Karpas-422 (cell line): ENCODE measurements around the gene PSAPL1. TPM values are rescaled to one million over a fixed set of nuclear protein-coding genes. Genes with fewer than 3 reads are reported as not detected.

ENCODE experiments used
- DNase-seq: peaks from one replicate; pipeline ENCODE4 v3.0.0-alpha.2; 2015
- H2AFZ ChIP-seq: fragments of 200-600 bp; sonication (generic); 2 replicates; pipeline ENCODE4 v1.6.1; 2014; ENCODE audit warnings: antibody characterized with exemption, low read length, mixed read lengths
- H3K27ac ChIP-seq: fragments of 200-600 bp; sonication (generic); 2 replicates; pipeline ENCODE4 v1.5.1; 2014; ENCODE audit warnings: mild to moderate bottlenecking, low read length, moderate library complexity
- H3K27me3 ChIP-seq: fragments of 200-600 bp; sonication (generic); 2 replicates; pipeline ENCODE4 v1.6.1; 2014; ENCODE audit warnings: low read length, mixed read lengths
- H3K36me3 ChIP-seq: fragments of 200-600 bp; sonication (generic); 2 replicates; pipeline ENCODE4 v1.6.1; 2014; ENCODE audit warnings: low read length, mixed read lengths; ENCODE audit not compliant: insufficient read depth
- H3K4me1 ChIP-seq: fragments of 200-600 bp; sonication (generic); 2 replicates; pipeline ENCODE4 v1.6.1; 2014; ENCODE audit warnings: mild to moderate bottlenecking, low read length, mixed read lengths
- H3K4me2 ChIP-seq: fragments of 200-600 bp; sonication (generic); 2 replicates; pipeline ENCODE4 v1.6.1; 2014; ENCODE audit warnings: low read length, low read depth, mild to moderate bottlenecking; ENCODE audit not compliant: poor library complexity, severe bottlenecking
- H3K4me3 ChIP-seq: fragments of 200-600 bp; sonication (generic); 2 replicates; pipeline ENCODE4 v1.5.1; 2014; ENCODE audit warnings: mild to moderate bottlenecking, antibody characterized with exemption, low read length, mixed read lengths
- H3K79me2 ChIP-seq: fragments of 200-600 bp; sonication (generic); 2 replicates; pipeline ENCODE4 v1.6.1; 2014; ENCODE audit warnings: mild to moderate bottlenecking, low read length, mixed read lengths
- H3K9ac ChIP-seq: fragments of 200-600 bp; sonication (generic); 2 replicates; pipeline ENCODE4 v1.6.0; 2014; ENCODE audit warnings: low read length
- H3K9me2 ChIP-seq: fragments of 200-600 bp; sonication (generic), shearing (Covaris generic); replicated peaks from 2 replicates; pipeline ENCODE4 v1.6.0; 2014; ENCODE audit warnings: mild to moderate bottlenecking, low read length, moderate library complexity; ENCODE audit not compliant: insufficient read depth
- H3K9me3 ChIP-seq: fragments of 300-700, 200-600 bp; sonication (generic); 2 replicates; pipeline ENCODE4 v1.6.1; 2014; ENCODE audit warnings: low read length, mixed read lengths
- H4K20me1 ChIP-seq: fragments of 200-600 bp; sonication (generic); 2 replicates; pipeline ENCODE4 v1.6.1; 2014; ENCODE audit warnings: mild to moderate bottlenecking, antibody characterized with exemption, low read length, low read depth; ENCODE audit not compliant: insufficient read depth
- total RNA-seq: library from RNA; depleted of rRNA; stranded (reverse); fragments of >200 nt; shearing (Covaris generic); gene quantifications from 2 replicates; pipeline ENCODE4 v1.2.3, GENCODE V29; 2014; ENCODE audit warnings: low replicate concordance

Gene PSAPL1
- total RNA-seq, 1 experiment from 2014 or later, result not detected

DNA sequence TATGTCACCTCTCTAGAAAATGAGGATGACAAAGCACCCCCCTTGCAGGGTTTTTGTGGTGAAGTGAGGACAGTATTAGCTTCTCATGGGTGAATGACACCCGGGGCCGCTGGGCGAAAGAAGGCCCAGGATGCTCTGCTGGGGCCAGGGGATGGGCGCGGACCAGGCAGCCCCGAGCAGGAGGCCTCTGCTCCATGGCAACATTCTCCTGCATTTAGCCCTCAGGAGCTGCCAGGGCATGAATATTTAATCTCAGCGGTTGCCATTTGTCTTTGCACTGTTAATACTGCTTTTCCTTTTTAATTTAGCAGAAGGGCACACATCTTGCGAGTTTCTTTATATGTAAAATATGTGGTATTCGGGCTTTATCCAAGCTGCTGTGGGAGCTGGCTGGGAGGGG is 30.3 kb upstream of the PSAPL1 start:
- no peak overlapping the region for H3K4me3 ChIP-seq
- no peak overlapping the region for H2AFZ ChIP-seq
- no peaks in the 10 kb centered on the region for H3K9me2 ChIP-seq
- no peaks in the 10 kb centered on the region for H3K36me3 ChIP-seq
- no peak overlapping the region for H3K27ac ChIP-seq
- no peaks in the 10 kb centered on the region for H3K4me1 ChIP-seq
- H3K79me2 ChIP-seq, result no peaks in the 10 kb centered on the region
- H3K4me2 ChIP-seq, result no peak overlapping the region
- no peaks in the 10 kb centered on the region for H4K20me1 ChIP-seq
- H3K27me3 ChIP-seq, result no peaks in the 10 kb centered on the region
- H3K9me3 ChIP-seq, result no peaks in the 10 kb centered on the region
- no peak for DNase-seq
- no peak overlapping the region for H3K9ac ChIP-seq

DNA sequence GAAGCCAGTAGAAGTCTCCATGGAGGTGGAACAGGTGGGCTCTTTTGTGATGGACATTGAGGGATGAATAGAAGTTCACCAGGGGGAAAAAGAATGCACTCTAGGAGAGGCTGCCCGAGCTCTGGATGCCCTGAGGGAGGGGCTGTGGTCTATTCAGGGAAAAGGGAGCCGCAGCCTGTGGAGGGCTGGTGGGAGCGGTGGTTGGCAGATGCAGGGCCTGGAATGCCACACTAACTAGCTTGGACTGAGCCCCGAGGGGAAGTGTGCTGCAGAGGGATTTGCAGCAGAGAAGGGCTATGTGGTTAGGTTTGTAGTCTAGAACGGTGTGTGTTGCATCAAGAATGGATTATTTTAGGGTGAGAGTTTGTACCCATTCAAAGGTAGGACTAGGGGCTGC is 29.5 kb upstream of the PSAPL1 start:
- no peaks in the 10 kb centered on the region for H3K4me1 ChIP-seq
- no peaks in the 10 kb centered on the region for H3K27me3 ChIP-seq
- no peak for DNase-seq
- H3K9me2 ChIP-seq, result no peaks in the 10 kb centered on the region
- H3K9ac ChIP-seq, result no peak overlapping the region
- no peak overlapping the region for H3K27ac ChIP-seq
- H3K4me3 ChIP-seq, result no peak overlapping the region
- H3K4me2 ChIP-seq, result no peak overlapping the region
- no peaks in the 10 kb centered on the region for H3K36me3 ChIP-seq
- H4K20me1 ChIP-seq, result no peaks in the 10 kb centered on the region
- H2AFZ ChIP-seq, result no peak overlapping the region
- H3K79me2 ChIP-seq, result no peaks in the 10 kb centered on the region
- H3K9me3 ChIP-seq, result no peaks in the 10 kb centered on the region

DNA sequence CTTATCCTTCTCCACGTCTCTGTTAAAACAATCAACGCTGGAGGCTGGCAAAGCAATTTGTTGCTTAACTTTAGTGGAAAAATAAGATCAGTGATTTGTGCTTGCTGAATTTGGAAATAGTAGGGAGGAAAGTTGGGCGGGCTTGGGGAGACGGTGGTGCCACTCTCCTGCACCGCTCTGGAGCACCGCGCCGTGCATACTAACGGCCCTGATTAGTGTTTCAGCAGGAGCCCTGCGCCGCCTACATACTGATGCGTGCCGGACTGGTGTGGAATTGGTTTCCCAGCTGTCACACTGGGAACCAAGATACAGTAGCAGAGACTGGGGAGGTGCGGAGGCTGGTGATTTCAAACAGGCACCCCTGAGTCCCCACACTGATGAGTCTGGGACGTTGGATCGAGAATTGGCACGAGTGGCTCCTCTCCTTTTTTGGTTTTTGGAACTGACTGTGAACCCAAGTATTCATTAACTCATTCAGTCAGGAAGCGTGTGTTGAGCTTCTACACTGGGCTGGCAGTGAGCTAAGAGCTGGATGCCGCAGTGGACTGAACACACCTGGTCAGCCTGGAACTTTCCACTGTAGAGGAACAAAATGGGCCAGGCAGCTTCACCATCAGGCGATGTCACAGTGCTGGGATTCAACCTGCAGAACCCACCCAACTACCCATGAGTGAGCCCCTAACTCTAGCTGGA is 29.0 kb upstream of the PSAPL1 start:
- no peaks in the 10 kb centered on the region for H3K27me3 ChIP-seq
- DNase-seq, result no peak
- H3K9me2 ChIP-seq, result no peaks in the 10 kb centered on the region
- no peaks in the 10 kb centered on the region for H3K79me2 ChIP-seq
- no peaks in the 10 kb centered on the region for H3K4me1 ChIP-seq
- H3K36me3 ChIP-seq, result no peaks in the 10 kb centered on the region
- no peak overlapping the region for H3K27ac ChIP-seq
- no peak overlapping the region for H3K9ac ChIP-seq
- no peaks in the 10 kb centered on the region for H3K9me3 ChIP-seq
- no peak overlapping the region for H3K4me2 ChIP-seq
- H3K4me3 ChIP-seq, result no peak overlapping the region
- H4K20me1 ChIP-seq, result no peaks in the 10 kb centered on the region
- no peak overlapping the region for H2AFZ ChIP-seq

DNA sequence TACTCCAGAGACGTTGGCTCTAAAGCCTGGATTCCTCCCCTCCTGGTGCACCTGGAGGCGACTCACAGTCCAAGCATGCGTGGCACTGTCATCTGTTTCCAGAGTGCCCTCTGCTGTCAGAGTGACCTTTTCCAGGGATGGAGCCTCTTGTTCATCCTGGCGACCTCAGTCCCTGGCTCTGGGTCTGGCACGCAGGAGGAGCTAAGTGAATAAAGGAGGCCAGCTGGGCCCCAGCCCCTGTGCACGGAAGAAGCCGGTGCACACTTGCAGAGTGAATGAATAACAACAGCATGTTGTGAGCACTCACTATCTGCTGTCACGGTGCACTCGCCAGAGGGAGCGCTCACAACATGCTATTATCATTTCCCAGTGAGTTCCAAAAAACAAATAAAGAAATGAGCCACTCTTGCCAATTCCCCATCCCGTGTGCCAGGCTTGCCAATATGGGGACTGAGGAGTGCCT is 27.8 kb upstream of the PSAPL1 start:
- Histone ChIP-seq H3K27me3 (no peaks in the 10 kb centered on the region), H3K9ac (no peak overlapping the region), H3K27ac (no peak overlapping the region), H3K4me2 (no peak overlapping the region), H3K4me1 (no peaks in the 10 kb centered on the region), H3K4me3 (no peak overlapping the region), H3K79me2 (no peaks in the 10 kb centered on the region), H2AFZ (no peak overlapping the region), H4K20me1 (no peaks in the 10 kb centered on the region), H3K9me2 (no peaks in the 10 kb centered on the region), H3K36me3 (no peaks in the 10 kb centered on the region), H3K9me3 (no peaks in the 10 kb centered on the region)
- no peak for DNase-seq

DNA sequence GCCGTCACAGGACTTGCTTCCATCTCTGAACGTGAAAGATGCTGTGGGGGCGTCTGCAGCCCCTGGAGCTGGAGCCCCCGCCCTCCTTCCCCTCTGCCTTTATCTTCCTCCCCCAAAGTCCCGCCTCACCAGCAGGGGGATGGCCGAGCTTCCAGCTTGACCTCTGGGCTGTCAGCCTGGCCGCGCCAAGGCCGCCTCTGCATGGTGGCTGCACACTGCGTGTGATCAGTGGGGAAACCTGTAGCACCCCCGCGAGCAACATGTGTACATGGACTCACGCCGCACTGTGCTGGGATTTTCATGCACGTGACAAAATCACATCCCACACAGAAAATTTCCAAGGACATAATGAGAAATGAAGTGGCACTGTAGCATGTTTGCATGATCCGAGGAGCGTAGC is 26.5 kb upstream of the PSAPL1 start:
- Histone ChIP-seq H3K9me2 (no peaks in the 10 kb centered on the region), H3K27me3 (no peaks in the 10 kb centered on the region), H3K9ac (no peak overlapping the region), H3K9me3 (no peaks in the 10 kb centered on the region), H3K27ac (no peak overlapping the region), H3K36me3 (no peaks in the 10 kb centered on the region), H3K4me2 (no peak overlapping the region), H3K4me3 (no peak overlapping the region), H4K20me1 (no peaks in the 10 kb centered on the region), H3K4me1 (no peaks in the 10 kb centered on the region), H3K79me2 (no peaks in the 10 kb centered on the region), H2AFZ (no peak overlapping the region)
- no peak for DNase-seq

DNA sequence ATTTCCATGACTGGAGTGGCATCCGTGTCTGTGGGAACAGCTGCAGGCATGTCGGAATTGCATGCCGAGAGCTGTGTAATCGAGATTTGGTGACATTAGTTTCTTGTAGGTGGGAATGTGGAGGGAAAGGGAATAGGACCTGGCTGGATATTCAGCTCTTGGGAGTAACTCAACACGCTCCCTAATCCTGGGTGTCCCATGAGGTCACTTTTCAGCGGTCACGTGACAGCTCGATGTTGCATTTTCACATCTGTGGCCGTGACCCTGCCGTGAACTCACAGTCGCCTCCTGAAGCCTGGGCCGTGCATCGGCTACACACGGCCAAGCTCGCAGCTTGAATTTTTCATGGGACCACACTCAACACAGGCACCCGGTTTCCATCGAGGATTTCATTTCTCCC is 25.8 kb upstream of the PSAPL1 start:
- Histone ChIP-seq H3K4me3 (no peak overlapping the region), H3K27ac (no peak overlapping the region), H3K27me3 (no peaks in the 10 kb centered on the region), H3K9me3 (no peaks in the 10 kb centered on the region), H3K9ac (no peak overlapping the region), H3K4me1 (no peaks in the 10 kb centered on the region), H3K4me2 (no peak overlapping the region), H3K9me2 (no peaks in the 10 kb centered on the region), H3K79me2 (no peaks in the 10 kb centered on the region), H2AFZ (no peak overlapping the region), H4K20me1 (no peaks in the 10 kb centered on the region), H3K36me3 (no peaks in the 10 kb centered on the region)
- DNase-seq, result no peak

DNA sequence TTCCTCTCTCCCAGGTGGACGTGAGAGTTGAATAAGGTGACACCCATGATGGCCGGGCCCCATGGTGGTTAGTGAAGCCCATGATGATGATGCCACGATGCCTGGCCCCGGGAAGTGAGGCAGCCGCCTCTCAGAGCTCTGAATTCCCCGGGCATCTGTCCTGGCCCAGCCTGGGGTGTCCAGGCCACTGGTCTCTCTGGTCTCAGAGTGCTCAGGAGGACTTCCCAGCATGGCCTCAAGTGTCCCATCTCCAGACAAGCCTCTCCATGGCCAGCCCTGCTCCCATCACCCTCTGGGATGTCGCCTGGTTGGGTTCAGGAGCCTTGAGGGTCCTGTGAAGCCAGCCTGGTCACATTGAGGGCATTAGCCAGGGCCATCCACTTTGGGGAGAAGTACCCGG is 24.7 kb upstream of the PSAPL1 start:
- Histone ChIP-seq H3K4me1 (no peaks in the 10 kb centered on the region), H3K4me2 (no peak overlapping the region), H3K79me2 (no peaks in the 10 kb centered on the region), H2AFZ (no peak overlapping the region), H3K9ac (no peak overlapping the region), H3K27ac (no peak overlapping the region), H3K9me3 (no peaks in the 10 kb centered on the region), H3K27me3 (no peaks in the 10 kb centered on the region), H3K4me3 (no peak overlapping the region), H3K36me3 (no peaks in the 10 kb centered on the region), H3K9me2 (no peaks in the 10 kb centered on the region), H4K20me1 (no peaks in the 10 kb centered on the region)
- DNase-seq, result no peak

DNA sequence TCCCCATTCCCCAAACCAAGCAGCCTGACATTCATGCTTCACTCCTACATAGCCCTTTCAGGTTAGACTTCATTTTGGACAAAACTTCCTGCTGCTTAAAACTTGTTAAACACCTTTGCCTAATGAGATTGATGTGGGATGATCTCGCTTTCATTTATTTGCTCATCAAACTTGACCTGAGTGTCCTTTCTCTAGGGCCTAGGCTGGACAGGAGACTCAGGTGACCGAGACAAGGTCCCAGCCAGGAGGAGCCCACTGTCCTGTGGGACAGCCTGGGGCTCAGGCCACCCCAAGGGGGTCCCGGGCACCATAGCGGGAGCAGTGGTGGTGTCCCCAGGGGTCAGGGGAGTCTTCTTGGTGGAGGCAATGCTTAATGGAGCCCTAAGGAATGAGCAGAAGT is 23.7 kb upstream of the PSAPL1 start:
- Histone ChIP-seq H2AFZ (no peak overlapping the region), H3K79me2 (no peaks in the 10 kb centered on the region), H3K9me3 (no peaks in the 10 kb centered on the region), H3K36me3 (no peaks in the 10 kb centered on the region), H3K4me3 (no peak overlapping the region), H3K27me3 (no peaks in the 10 kb centered on the region), H3K9ac (no peak overlapping the region), H4K20me1 (no peaks in the 10 kb centered on the region), H3K4me1 (no peaks in the 10 kb centered on the region), H3K4me2 (no peak overlapping the region), H3K27ac (no peak overlapping the region), H3K9me2 (no peaks in the 10 kb centered on the region)
- no peak for DNase-seq

DNA sequence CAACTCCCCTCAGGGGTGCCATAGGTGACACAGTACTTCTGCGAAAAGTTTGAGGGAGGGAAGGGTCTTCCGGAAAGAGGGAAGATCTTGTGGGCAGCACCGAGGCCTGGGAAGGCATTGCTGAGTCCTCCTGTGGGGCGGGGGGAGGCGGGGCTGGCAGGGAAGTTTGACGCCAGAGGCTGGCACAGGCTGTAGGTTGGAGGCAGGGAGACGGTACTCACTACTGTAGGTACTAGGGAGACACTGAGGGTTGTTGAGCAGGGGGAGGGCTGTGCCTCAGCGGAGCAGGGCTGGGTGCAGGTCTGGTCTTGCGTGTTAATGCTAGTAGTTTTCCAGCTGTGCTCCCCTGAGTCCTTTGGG is 23.3 kb upstream of the PSAPL1 start:
- Histone ChIP-seq H3K27ac (no peak overlapping the region), H3K4me2 (no peak overlapping the region), H3K9me3 (no peaks in the 10 kb centered on the region), H3K27me3 (no peaks in the 10 kb centered on the region), H3K36me3 (no peaks in the 10 kb centered on the region), H4K20me1 (no peaks in the 10 kb centered on the region), H2AFZ (no peak overlapping the region), H3K9me2 (no peaks in the 10 kb centered on the region), H3K4me1 (no peaks in the 10 kb centered on the region), H3K79me2 (no peaks in the 10 kb centered on the region), H3K4me3 (no peak overlapping the region), H3K9ac (no peak overlapping the region)
- no peak for DNase-seq
